HepG2 (cell line): Measurements from ENCODE around the gene CSMD2. TPM values are rescaled to one million over a fixed set of nuclear protein-coding genes. Genes with fewer than 3 reads are reported as not detected.

Experiments used
- ATAC-seq: fragments of 200-7000 bp; cut with Tn5 transposase; 3 replicates; pipeline ENCODE4 v1.9.1; 2020; ENCODE audit warnings: mild to moderate bottlenecking, moderate library complexity
- BruUV-seq: library from RNA; stranded (reverse); fragments of 400-500 nt; replicated peaks from 2 replicates; lab custom pipeline; 2021; lab: Mats Ljungman, UMichigan
- CTCF ChIA-PET: fragments of 300-600 bp; formaldehyde crosslinking; extraction: SDS; loops from one replicate; lab custom pipeline; 2021; ENCODE audit warnings: low total read pairs, inconsistent platforms, low intra/inter-chr PET ratio; lab: Yijun Ruan, JAX
- POLR2A ChIA-PET: fragments of 350-600 bp; sonication (Branson Sonifier 250); formaldehyde crosslinking; loops from one replicate; lab custom pipeline; 2020; ENCODE audit warnings: antibody characterized with exemption, inconsistent platforms; lab: Yijun Ruan, JAX
- DNase-seq: peaks from one replicate; pipeline ENCODE4 v3.0.0-alpha.2; 2015; ENCODE audit warnings: low spot score
- FAIRE-seq: peaks from 3 replicates; lab custom pipeline; 2011; peaks lifted over from hg19 to GRCh38; lab: Jason Lieb, UNC
- H2AFZ ChIP-seq: one replicate; pipeline ENCODE4 v1.6.1; 2011; ENCODE audit warnings: low read length, inconsistent platforms
- H3K27ac ChIP-seq: fragments of 300-600 bp; 3 replicates; pipeline ENCODE4 v1.8.0; 2011; ENCODE audit warnings: mixed run types, mild to moderate bottlenecking, mixed read lengths, low read length, inconsistent platforms; ENCODE audit not compliant: insufficient read depth; ENCODE audit errors: extremely low read length
- H3K27me3 ChIP-seq, 2 experiments: fragments of 200-600 bp in 1 of 2; 2 replicates in 1 of 2; 3 replicates in 1 of 2; pipeline versions ENCODE4 v1.6.0 to v1.8.0; 2011; ENCODE audit warnings: low read length in 2 of 2, mild to moderate bottlenecking in 2 of 2, moderate library complexity in 2 of 2, inconsistent platforms in 1 of 2; ENCODE audit not compliant: insufficient read depth in 2 of 2, control insufficient read depth in 1 of 2
- H3K36me3 ChIP-seq, 2 experiments: fragments of 200-600 bp in 1 of 2; replicated peaks in 1 of 2; 2 replicates in 1 of 2; 3 replicates in 1 of 2; pipeline versions ENCODE4 v1.5.1 to v1.8.0; 2011; ENCODE audit warnings: low read length in 2 of 2, inconsistent platforms in 1 of 2; ENCODE audit not compliant: insufficient read depth in 2 of 2, control insufficient read depth in 1 of 2
- H3K4me1 ChIP-seq: 2 replicates; pipeline ENCODE4 v1.5.1; 2012; ENCODE audit warnings: low read length, inconsistent platforms; ENCODE audit not compliant: insufficient read depth
- H3K4me2 ChIP-seq: 2 replicates; pipeline ENCODE4 v1.6.0; 2011; ENCODE audit warnings: low read depth, low read length, inconsistent platforms
- H3K4me3 ChIP-seq, 3 experiments: fragments of 200-600 bp in 1 of 3; sonication (generic), shearing (Covaris generic) in 1 of 3; replicated peaks in 1 of 3; 2 replicates each; pipeline ENCODE4 v1.5.1; 2011 to 2016; ENCODE audit warnings: low read length in 3 of 3, inconsistent platforms in 2 of 3, low read depth in 2 of 3, mild to moderate bottlenecking in 2 of 3, control low read depth in 1 of 3, mixed read lengths in 1 of 3; ENCODE audit not compliant: insufficient read depth in 1 of 3
- H3K79me2 ChIP-seq: one replicate; pipeline ENCODE4 v1.6.1; 2011; ENCODE audit warnings: low read length, inconsistent platforms; ENCODE audit not compliant: insufficient read depth
- H3K9ac ChIP-seq: 2 replicates; pipeline ENCODE4 v1.6.0; 2011; ENCODE audit warnings: mild to moderate bottlenecking, low read depth, low read length, inconsistent platforms; ENCODE audit not compliant: insufficient read depth
- H3K9me3 ChIP-seq: 2 replicates; pipeline ENCODE4 v1.5.1; 2012; ENCODE audit warnings: mild to moderate bottlenecking, low read length
- H4K20me1 ChIP-seq: 2 replicates; pipeline ENCODE4 v1.6.0; 2011; ENCODE audit warnings: inconsistent platforms, mild to moderate bottlenecking, low read length, moderate library complexity; ENCODE audit not compliant: insufficient read depth
- MAFF ChIP-seq: IDR thresholded peaks from 2 replicates; pipeline ENCODE4 v1.6.1; 2011; ENCODE audit warnings: low read depth, low read length, improper control_type of control experiment
- MAFK ChIP-seq, 2 experiments: IDR thresholded peaks in 1 of 2; conservative IDR thresholded peaks in 1 of 2; 2 replicates each; pipeline ENCODE4 v1.6.1; 2011; ENCODE audit warnings: improper control_type of control experiment in 2 of 2, low read length in 2 of 2
- ZBTB10 ChIP-seq: sonication (generic); formaldehyde crosslinking; IDR thresholded peaks from 2 replicates; pipeline ENCODE4 v1.4.0; 2020; ENCODE audit warnings: missing genetic modification reagents, borderline replicate concordance
- ZNF878 ChIP-seq: sonication (generic); formaldehyde crosslinking; IDR thresholded peaks from 2 replicates; pipeline ENCODE4 v1.8.1; 2023; ENCODE audit warnings: mild to moderate bottlenecking, missing genetic modification reagents, moderate library complexity
- WGBS: methylation state at CpG from one replicate; pipeline ENCODE4 v1.1.6; 2017; ENCODE audit warnings: low lambda C conversion rate; 5-methylcytosine and 5-hydroxymethylcytosine counted together
- in situ Hi-C: cut with HindIII; loops from 2 replicates; pipeline ENCODE4 v1.10.0; 2017; ENCODE audit warnings: low pct_unique_long_range_greater_than_20kb; ENCODE audit not compliant: extremely low pct_ligation_motif_present
- intact Hi-C: fragments of 100-400 bp; cut with micrococcal nuclease; formaldehyde crosslinking; loops from one replicate; pipeline ENCODE4 v1.10.0; 2022; ENCODE audit not compliant: unreplicated experiment
- polyA plus RNA-seq, 8 experiments: library from polyadenylated mRNA; depleted of rRNA in 3 of 8; stranded (reverse) in 7 of 8; unstranded in 1 of 8; fragments of >200 nt; fragmentation: Illumina TruSeq in 4 of 8; extraction: Trizol in 4 of 8; gene quantifications; 2 replicates each; pipeline versions ENCODE4 v1.2.1 to v1.2.3, GENCODE V29; 2011 to 2016; ENCODE audit warnings: low read depth in 4 of 8, missing spikeins in 1 of 8, mixed read lengths in 1 of 8; ENCODE audit not compliant: insufficient read depth in 1 of 8
- total RNA-seq, 5 experiments: library from RNA; depleted of rRNA; stranded (reverse); fragments of >200 nt; fragmentation: Illumina TruSeq; extraction: Trizol; gene quantifications; 2 replicates each; pipeline ENCODE4 v1.2.3, GENCODE V29; 2016; ENCODE audit warnings: low read depth in 1 of 5

CSMD2 gene
- total and polyA plus RNA-seq, 2 of the 13 experiments (the other 11 are each of a cell fraction or from before 2014, with no cell fraction given) = not detected

- TF ChIP-seq ZNF878 (CRISPR knock-in tag) = no peak
Observed at GRCh38 chr1:33653226-33653625, 511.8 kb downstream of the CSMD2 start (continued).

GRCh38 chr1:33650708-33651107, 514.3 kb downstream of the CSMD2 start:
- ATAC-seq = no peak
- intact Hi-C loops = no loop called here
- Histone ChIP-seq H3K4me3 (no peak overlapping the region), H3K36me3 (no peaks in the 10 kb centered on the region), H4K20me1 (no peaks in the 10 kb centered on the region)
- POLR2A ChIA-PET = no interaction called here
- DNase-seq = no peak
- FAIRE-seq = no peak
- no TSS peak for BruUV-seq
- peak; percentile 63 to 72 for TF ChIP-seq MAFK (conservative IDR thresholded peaks at IDR 0.05 in 1 of 2, IDR thresholded peaks at IDR 0.05 in 1 of 2; ENCODE audit: low read length in 2 of 2)
- peak; percentile 70 for TF ChIP-seq MAFF
- TF ChIP-seq ZBTB10 (CRISPR knock-in tag) = no peak
- TF ChIP-seq, all 625 proteins: peak for 2
- peaks cover 0 to 14% of the 10 kb centered on the region in 2 experiments; a peak in 1 of 5 replicates for H3K27me3 ChIP-seq
- in situ Hi-C loops = no loop called here
- H3K27ac ChIP-seq = no peak overlapping the region
- no peak overlapping the region for H3K9ac ChIP-seq
- CTCF ChIA-PET = no interaction called here
- H3K9me3 ChIP-seq = 0 out of 2 replicates have a peak, but pooled peaks cover 4% of the 10 kb centered on the region
- H3K4me1 ChIP-seq = no peaks in the 10 kb centered on the region
- 0% methylated on average over 3 of the region's 3 CpGs for WGBS
- no peak overlapping the region for H2AFZ ChIP-seq
- H3K4me2 ChIP-seq = no peak overlapping the region
- H3K79me2 ChIP-seq = no peaks in the 10 kb centered on the region
